ENCODE data around the gene POGZ. TPM values are rescaled to one million over a fixed set of nuclear protein-coding genes. Genes with fewer than 3 reads are reported as not detected.

The POGZ gene
- total RNA-seq, 4 donors from 2014 or later, result 35.0 to 63.3 (median 49.1) TPM

DNA sequence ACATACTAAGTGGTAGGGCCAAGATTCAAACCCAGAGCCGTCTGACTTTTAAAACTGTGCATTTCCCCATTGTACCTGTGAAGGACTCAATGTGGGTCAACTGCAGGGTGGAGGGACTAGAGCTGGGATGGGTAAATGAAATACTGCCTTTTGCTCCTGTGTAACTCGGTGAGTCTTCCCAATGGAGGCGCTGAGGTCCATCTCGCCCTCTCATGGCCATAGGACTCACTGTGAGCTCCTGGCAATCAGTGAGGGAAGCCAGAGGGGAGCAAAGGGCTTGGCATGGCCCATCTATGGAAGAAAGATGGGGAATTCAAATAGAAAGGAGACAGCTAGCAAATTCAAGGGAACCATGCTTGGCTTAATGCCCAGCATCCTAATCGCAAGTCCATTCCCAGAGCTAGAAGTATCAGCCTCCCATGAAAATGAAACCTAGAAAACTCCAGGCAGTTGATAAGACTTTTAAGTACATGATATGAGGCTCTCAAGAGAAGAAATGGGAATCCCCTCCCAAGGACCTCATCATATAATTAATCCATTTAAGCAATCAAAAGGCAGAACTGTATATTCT lies 26.5 kb upstream of the POGZ start:
- H3K27ac ChIP-seq (replicated peaks in 1 of 4), result no peak overlapping the region
- peaks cover 0 to 6% (median 3%) of the 10 kb centered on the region in 4 donors for H3K9me3 ChIP-seq
- no peak for TF ChIP-seq POLR2AphosphoS5 (IDR thresholded peaks at IDR 0.05)
- TF ChIP-seq, protein P1, sequence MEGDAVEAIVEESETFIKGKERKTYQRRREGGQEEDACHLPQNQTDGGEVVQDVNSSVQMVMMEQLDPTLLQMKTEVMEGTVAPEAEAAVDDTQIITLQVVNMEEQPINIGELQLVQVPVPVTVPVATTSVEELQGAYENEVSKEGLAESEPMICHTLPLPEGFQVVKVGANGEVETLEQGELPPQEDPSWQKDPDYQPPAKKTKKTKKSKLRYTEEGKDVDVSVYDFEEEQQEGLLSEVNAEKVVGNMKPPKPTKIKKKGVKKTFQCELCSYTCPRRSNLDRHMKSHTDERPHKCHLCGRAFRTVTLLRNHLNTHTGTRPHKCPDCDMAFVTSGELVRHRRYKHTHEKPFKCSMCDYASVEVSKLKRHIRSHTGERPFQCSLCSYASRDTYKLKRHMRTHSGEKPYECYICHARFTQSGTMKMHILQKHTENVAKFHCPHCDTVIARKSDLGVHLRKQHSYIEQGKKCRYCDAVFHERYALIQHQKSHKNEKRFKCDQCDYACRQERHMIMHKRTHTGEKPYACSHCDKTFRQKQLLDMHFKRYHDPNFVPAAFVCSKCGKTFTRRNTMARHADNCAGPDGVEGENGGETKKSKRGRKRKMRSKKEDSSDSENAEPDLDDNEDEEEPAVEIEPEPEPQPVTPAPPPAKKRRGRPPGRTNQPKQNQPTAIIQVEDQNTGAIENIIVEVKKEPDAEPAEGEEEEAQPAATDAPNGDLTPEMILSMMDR (IDR thresholded peaks at IDR 0.05), result no peak
- TF ChIP-seq EP300 (IDR thresholded peaks at IDR 0.05), result no peak
- DNase-seq (ENCODE audit: extremely low spot score), result no peak
- H3K4me1 ChIP-seq, result no peaks in the 10 kb centered on the region
- 74% methylated on average over 5 of the region's 5 CpGs for WGBS
- no peak overlapping the region for H3K4me3 ChIP-seq
- H3K36me3 ChIP-seq, result no peaks in the 10 kb centered on the region
- H3K27me3 ChIP-seq, result no peaks in the 10 kb centered on the region
- intact Hi-C loops (cut with DNase I), result no loop called here

DNA sequence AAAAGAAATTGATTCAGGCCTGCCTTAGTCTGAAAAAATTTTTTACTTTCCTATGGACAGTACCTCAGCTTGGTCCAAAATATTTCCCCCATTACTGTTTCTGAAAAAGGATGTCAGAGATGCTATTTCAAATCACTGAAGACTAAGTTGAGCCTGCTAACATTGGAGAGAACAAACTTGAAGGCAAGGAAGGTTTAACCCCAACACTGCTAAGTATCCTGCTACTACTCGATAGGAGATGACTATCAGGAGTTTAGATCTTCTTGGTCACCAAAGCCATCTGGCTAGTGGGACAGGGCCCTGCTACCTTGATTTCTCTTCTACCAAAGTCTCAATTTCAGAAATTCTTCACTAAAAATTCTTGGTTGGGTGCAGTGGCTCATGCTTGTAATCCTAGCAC lies 22.7 kb upstream of the POGZ start:
- H3K36me3 ChIP-seq, result no peaks in the 10 kb centered on the region
- H3K27ac ChIP-seq (replicated peaks in 1 of 4), result no peak overlapping the region
- DNase-seq (ENCODE audit: extremely low spot score), result no peak
- intact Hi-C loops (cut with DNase I), result no loop called here
- 100% methylated on average over 1 of the region's 1 CpG for WGBS
- H3K4me1 ChIP-seq, result no peaks in the 10 kb centered on the region
- H3K27me3 ChIP-seq, result no peaks in the 10 kb centered on the region
- H3K9me3 ChIP-seq, result peaks cover 0 to 6% (median 3%) of the 10 kb centered on the region in 4 donors
- no peak overlapping the region for H3K4me3 ChIP-seq
- TF ChIP-seq, protein P1 (IDR thresholded peaks at IDR 0.05), result no peak
- TF ChIP-seq POLR2AphosphoS5 (IDR thresholded peaks at IDR 0.05) (no peak), EP300 (IDR thresholded peaks at IDR 0.05) (no peak), POLR2A (IDR thresholded peaks at IDR 0.05; ENCODE audit: low read depth) (no peak)

DNA sequence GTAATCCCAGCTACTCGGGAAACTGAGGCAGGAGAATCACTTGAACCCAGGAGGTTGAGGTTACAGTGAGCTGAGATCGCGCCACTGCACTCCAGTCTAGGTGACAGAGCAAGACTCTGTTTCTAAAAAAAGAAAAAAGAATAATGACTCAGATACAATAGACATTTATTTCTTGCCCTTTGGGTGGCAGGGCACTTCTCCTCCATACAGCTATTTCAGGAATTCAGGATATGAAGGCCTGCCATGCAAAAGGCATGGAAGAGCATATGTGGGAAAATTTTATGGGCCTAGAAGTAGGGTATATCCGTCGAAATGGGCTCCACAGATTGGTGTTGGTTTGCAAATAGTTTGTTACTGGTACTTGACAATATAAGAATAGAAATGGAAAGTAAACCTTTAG lies 20.2 kb upstream of the POGZ start:
- no peaks in the 10 kb centered on the region for H3K4me1 ChIP-seq
- TF ChIP-seq EP300 (IDR thresholded peaks at IDR 0.05), result no peak
- TF ChIP-seq, protein P1 (IDR thresholded peaks at IDR 0.05), result no peak
- TF ChIP-seq POLR2A (IDR thresholded peaks at IDR 0.05; ENCODE audit: low read depth), result no peak
- no peak for TF ChIP-seq POLR2AphosphoS5 (IDR thresholded peaks at IDR 0.05)
- no peak for DNase-seq (ENCODE audit: extremely low spot score)
- no peak overlapping the region for H3K27ac ChIP-seq (replicated peaks in 1 of 4)
- no peaks in the 10 kb centered on the region for H3K36me3 ChIP-seq
- WGBS, result 82% methylated on average over 5 of the region's 5 CpGs
- peaks cover 0 to 6% (median 3%) of the 10 kb centered on the region in 4 donors for H3K9me3 ChIP-seq
- intact Hi-C loops (cut with DNase I), result no loop called here
- H3K27me3 ChIP-seq, result no peaks in the 10 kb centered on the region
- no peak overlapping the region for H3K4me3 ChIP-seq

DNA sequence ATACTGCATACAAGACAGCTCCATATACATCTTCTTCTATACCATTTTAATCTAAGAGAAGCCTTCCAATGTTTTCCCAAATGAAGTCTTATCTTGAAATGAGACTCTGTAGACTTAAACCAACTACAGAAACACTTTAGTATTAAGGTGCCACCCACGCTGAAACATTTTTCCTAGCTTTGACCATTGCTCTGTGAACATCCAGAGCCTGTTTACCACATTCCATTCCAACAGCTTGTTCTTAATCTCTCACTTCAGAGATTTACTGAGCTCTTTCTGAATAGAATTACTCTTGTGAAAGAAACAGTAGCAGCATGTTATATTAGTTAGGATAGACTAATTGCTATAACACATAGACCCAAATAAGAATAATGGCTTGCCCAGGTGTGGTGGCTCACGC lies 19.6 kb upstream of the POGZ start:
- Histone ChIP-seq H3K4me3 (no peak overlapping the region), H3K9me3 (peaks cover 0 to 6% (median 3%) of the 10 kb centered on the region in 4 donors), H3K27ac (replicated peaks in 1 of 4) (no peak overlapping the region), H3K27me3 (no peaks in the 10 kb centered on the region), H3K4me1 (peaks cover 0 to 1% (median under 1%) of the 10 kb centered on the region in 4 donors), H3K36me3 (no peaks in the 10 kb centered on the region)
- DNase-seq (ENCODE audit: extremely low spot score), result no peak
- TF ChIP-seq, protein P1 (IDR thresholded peaks at IDR 0.05), result no peak
- TF ChIP-seq EP300 (IDR thresholded peaks at IDR 0.05), result no peak
- TF ChIP-seq POLR2AphosphoS5 (IDR thresholded peaks at IDR 0.05), result no peak
- TF ChIP-seq POLR2A (IDR thresholded peaks at IDR 0.05; ENCODE audit: low read depth), result no peak
- 84% methylated on average over 2 of the region's 2 CpGs for WGBS
- intact Hi-C loops (cut with DNase I), result no loop called here
